MV-4-11 (cell line): ENCODE results near the gene SMPD3.
A peak's percentile ranks its signal among the peaks of the same experiment; 100 is the strongest.

Source experiments
- DNase-seq: peaks from one replicate; lab custom pipeline; 2025; lab: John Stamatoyannopoulos, UW

SMPD3 gene

GRCh38 chr16:68369697-68370580 is 78.4 kb downstream of the SMPD3 start:
- DNase-seq = peak; percentile 97

DNA sequence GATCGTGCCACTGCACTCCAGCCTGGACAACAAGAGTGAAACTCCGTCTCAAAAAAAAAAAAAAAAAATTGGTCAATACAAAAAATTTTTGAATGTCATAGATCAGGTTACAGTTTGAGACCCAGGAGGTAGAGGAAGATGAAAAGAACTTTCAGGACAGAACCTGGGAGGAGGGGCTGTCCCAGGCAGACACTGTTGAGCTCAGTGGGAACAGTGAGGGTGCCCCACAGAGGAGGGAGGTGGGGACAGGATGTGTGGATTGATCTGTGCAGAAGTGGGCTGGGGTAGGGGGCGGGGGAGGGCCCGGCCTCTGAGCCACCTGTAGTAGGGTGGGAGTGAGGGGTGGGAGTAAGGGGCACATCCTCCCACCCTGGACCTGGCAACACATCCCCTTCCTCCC is 79.1 kb downstream of the SMPD3 start:
- DNase-seq = peak; percentile 10

- no peak for DNase-seq
These were observed 79.9 kb downstream of the SMPD3 start for GRCh38 chr16:68368301-68368888.

- no peak for DNase-seq
These were observed 80.4 kb downstream of the SMPD3 start for GRCh38 chr16:68367891-68368290.

- no peak for DNase-seq
These were observed 80.9 kb downstream of the SMPD3 start for GRCh38 chr16:68367440-68367839.

DNA sequence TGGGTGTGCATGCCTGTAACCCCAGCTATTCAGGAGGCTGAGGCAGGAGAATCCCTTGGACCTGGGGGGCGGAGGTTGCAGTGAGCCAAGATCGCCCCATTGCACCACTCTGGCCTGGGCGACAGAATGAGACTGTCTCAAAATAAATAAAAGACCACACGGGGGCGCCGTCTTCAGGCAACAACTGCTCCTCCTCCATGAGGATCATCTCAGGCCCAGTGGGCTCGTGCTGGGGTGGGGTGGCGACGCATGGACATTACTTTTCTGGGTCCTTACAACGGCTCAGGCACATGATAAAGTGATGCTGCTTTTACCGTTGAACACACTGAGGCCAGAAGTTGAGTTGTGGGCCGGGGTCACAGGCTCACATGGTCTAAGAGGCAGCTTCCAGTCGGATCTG is 81.3 kb downstream of the SMPD3 start:
- peak; percentile 66 for DNase-seq

- DNase-seq = no peak
These were observed 82.2 kb downstream of the SMPD3 start for GRCh38 chr16:68366062-68366461.

GRCh38 chr16:68365167-68365817 is 83.0 kb downstream of the SMPD3 start:
- DNase-seq = peak; percentile 72

DNA sequence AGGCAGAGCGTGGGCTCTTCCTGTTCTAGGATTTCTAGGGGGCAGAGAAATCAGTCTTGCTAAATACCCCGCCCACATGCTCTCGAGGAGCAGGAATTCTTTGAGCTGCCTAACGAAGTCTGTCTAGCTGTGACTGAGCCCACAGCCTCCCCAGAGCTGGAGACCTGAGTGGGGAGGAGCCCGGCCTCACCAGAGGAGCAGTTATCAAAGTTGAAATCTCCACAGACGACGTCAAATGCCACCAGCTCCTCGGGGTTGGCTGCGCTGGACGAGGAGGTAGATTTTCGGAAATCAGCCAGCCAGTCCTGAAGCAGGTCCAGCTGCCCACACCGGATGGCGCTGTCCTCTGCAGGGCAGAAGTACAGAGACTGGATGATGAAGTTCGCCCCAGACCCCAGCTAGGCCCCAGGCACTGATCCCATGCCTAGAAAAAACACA is 83.7 kb downstream of the SMPD3 start:
- DNase-seq = no peak

DNA sequence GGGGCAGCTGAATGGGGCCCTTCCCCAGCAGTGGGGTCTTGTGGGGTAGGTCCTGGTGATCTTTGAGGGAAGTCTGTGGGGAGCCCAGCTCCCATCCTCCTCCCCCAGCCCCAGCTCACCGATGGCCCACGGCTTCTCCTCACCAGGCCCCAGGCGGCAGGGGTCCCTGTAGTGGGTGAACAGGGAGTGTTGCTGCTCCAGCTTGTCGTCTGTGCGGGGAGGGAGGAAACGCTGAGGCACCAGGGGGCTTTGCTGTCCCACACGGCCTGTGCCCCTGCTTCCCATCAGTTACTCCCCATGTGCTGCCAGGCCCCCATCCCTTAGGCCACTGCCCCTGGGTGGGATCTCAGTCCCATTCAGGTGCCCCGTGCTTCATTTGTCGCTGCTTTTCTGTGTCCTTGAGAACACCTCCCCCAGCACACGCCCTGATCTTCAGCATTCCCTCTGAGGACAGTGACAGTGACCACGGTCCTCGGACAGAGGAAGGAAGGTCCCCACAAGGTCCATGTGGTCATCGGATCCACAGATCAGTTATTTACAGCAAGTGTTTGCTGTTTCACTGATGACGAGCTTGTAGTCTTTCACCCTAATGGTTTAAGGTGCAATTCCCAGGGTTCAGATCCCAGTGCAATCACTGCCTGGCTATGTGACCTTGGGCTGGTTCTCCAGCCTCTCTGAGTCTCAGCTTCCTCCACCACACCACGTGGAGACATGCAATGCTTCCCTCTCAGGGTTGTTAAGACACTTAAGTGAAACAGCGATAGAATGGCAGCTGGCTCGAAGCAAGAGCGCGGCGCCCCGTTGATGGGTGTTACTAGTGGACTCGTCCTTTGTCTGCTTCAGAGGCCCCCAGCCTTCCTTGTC is 84.4 kb downstream of the SMPD3 start:
- peak; percentile 70 for DNase-seq

DNA sequence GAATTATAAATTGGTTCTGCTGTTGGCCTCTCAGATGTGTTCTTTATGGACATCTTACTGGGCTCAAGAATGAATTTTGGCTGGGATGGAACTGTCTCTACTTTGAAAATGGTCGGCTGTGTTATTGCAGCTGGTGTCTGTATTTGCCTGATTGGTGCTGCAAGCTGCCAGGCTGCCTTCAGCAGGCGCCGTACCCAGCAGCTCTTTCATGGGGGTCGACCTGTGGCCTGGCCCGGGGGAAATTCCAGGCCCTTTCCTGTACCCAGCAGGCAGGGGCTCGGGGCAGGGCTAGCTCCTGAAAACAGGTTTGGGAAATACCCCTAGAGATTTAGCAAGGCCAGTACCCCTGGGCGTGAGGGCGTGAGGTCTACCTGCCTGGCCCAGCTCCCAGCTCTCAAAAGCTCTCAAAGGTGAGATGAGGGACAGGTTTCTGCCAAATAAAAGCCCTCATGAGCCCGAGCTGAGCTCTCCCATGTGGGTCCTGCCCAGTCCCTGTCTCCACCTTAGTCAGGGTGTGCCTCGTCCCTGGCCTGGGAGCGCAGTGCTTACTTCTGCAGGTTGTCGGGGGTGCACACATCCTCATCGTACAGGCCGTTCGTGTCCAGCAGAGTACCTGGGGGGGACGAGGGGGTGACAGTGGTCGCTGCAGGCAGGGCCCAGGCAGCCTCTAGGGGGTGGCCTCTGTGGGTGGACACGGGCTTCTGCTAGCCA is 85.2 kb downstream of the SMPD3 start:
- DNase-seq = no peak

- DNase-seq = no peak
These were observed 85.9 kb downstream of the SMPD3 start for GRCh38 chr16:68362262-68362913.

DNA sequence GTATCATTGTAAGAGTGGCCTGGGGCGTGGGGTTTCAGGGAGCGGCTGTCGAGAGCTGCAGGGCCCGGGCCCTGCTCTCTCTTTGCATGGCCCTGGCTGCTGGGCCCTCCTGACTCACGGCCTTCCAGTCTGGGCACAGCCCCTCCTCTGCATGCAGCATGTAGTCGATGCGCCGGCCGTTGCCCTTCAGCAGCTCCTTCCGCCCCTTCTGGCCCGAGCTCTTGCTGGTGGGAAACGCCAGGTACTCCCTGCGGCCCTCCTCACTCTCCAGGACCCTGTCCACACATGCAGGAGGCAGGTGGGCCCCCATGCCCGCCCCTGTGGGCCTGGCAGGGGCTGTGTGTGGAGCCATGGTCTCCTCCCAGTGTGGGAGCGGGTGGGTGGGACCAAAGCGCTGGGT is 86.8 kb downstream of the SMPD3 start:
- DNase-seq = no peak

DNA sequence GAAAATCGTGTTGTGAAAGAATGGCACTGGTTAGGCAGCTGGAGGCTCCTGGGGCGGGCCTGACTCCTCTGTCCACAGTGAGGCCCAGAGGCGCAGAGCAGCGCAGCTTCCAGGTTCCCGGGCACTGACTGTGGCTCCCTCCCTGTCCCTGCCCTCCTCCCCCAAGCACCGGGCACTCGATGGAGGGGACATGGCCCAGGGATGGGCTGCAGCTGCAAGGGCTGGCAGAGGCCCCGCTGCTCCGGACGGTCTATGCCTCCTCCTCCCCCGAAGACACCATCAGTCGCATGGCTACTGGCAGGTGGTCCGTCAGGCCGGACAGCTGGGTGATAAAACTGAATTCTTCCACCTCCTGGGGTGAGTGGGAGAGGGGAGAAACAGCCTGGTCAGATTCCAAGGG is 87.4 kb downstream of the SMPD3 start:
- DNase-seq = no peak

DNA sequence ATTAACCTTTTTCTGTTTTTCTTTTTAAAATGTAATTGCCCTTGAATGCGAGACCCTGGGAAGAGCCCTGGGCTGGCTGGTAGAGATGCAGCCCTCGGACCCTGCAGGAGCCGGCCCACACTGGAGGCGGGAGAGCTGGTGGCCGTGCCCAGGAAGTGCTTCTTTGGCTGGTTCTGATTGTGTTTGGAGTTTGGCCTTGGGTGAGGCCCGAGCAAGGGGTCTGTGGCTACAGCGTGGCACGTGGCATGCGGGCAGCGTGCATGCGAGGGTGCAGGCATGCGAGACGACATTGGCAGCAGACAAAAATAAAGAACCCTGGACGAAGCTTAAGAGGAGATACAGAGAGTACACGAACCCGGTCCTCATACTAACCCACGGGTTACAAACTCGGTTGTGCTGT is 87.8 kb downstream of the SMPD3 start:
- no peak for DNase-seq

- DNase-seq = no peak
These were observed 88.7 kb downstream of the SMPD3 start for GRCh38 chr16:68359398-68360191.

DNA sequence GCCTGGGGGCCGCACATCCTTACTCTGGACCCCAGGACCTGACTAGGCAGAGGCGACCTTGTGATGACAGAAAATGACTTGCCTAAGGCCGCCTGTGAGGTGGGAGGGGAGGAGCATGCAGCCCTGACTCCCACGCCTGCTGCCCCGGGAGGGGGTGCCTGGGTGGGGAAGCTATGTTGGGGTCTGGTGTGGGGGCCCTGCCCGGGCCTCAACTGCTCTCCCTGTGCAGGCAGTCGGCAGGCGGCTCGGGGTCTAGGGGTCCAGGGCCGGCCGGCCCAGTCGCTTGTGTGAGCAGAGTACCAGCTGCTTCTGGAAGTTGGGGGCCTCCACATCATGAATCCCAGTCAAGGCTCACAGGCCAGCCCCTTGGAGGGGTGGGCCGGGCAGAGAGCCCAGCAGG is 89.4 kb downstream of the SMPD3 start:
- DNase-seq = no peak

GRCh38 chr16:68357923-68358322 is 90.4 kb downstream of the SMPD3 start:
- no peak for DNase-seq

GRCh38 chr16:68357521-68357922 is 90.8 kb downstream of the SMPD3 start:
- no peak for DNase-seq

- DNase-seq = peak; percentile 31
These were observed 91.4 kb downstream of the SMPD3 start for GRCh38 chr16:68356919-68357286.
